Fibroblast of peridontal ligament (primary cell): Measurements from ENCODE around the gene VPS39.

ENCODE experiments used
- DNase-seq: peaks from one replicate; pipeline ENCODE4 v3.0.0-alpha.2; 2010; ENCODE audit errors: extremely low read depth

VPS39 gene

GRCh38 chr15:42130246-42130986, 77.7 kb downstream of the VPS39 start:
- no peak for DNase-seq

GRCh38 chr15:42129364-42129763, 78.7 kb downstream of the VPS39 start:
- DNase-seq = no peak

DNA sequence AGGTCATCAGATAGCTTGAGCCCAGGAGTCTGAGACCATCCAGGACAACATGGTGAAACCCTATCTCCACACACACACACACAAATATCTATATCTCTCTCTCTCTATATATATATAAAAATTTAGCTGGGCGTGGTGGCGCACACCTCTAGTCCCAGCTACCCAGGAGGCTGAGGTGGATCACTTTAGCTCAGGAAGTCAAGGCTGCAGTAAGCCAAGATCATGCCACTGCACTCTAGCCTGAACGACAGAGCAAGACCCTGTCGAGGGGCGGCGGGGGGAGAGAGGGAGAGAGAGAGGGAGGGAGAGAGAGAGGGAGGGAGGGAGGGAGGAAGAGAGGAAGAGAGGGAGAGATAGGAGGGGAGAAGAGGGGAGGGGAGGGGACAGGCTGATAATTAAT, 79.6 kb downstream of the VPS39 start:
- DNase-seq = no peak

DNA sequence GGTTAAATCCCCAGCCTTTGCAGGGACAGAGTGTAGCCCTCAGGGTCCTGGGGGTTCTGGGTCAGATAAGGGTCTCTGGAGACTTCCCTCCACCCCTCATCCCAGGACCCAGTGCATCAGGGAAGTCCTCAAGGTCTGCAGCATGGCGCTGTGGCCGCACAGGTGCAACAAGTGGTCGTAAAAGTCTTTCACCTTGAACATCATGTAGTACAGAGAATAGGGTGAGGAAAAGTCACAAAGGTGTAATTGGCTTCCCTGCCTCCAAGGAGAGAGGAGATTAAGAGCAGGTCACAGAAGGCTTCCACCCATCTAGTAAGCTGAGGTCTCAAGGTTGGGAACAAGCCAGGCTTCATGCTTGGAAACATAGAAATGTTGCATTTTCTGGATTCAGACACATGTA, 84.6 kb downstream of the VPS39 start:
- no peak for DNase-seq

- DNase-seq = no peak
These were observed 86.4 kb downstream of the VPS39 start for GRCh38 chr15:42121682-42122081.

GRCh38 chr15:42121021-42121420, 87.1 kb downstream of the VPS39 start:
- no peak for DNase-seq

GRCh38 chr15:42120285-42120684, 87.8 kb downstream of the VPS39 start:
- DNase-seq = no peak

DNA sequence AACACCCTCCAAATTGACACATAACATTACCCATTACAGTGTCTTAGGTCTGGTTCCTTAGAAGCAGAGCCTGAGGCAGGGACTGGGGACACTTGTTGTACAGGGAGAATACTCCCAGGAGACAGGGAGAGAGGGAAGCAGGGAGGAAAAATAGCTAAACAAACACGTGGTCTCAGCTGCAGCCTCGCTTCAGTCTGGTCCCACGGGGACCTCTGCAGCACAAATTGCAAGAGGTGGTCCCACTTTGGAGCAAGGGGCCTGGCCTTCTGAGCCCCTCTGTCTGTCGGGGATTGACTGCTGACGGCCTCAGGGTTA, 88.7 kb downstream of the VPS39 start:
- DNase-seq = no peak

- no peak for DNase-seq
These were observed 89.3 kb downstream of the VPS39 start for GRCh38 chr15:42118650-42119445.

DNA sequence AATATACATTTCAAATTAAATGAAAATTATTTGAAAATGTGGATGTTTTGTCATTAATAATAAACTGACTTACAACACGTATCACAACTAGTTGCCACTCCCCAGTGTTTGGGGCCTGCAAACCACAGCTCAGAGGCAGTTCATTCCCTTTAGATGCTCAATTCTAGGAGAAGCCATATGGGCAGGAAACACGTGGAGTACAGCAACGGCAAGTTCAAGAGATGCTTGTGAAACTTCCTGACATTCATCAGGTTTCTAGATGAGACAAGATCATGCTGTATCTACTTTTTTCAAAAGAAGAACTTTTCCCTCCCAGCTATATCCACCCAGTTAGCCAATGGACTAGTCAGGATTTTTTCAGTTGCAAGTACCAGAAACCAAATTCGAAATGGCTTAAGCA, 96.2 kb downstream of the VPS39 start:
- no peak for DNase-seq

- DNase-seq = no peak
These were observed 97.7 kb downstream of the VPS39 start for GRCh38 chr15:42110367-42110766.

DNA sequence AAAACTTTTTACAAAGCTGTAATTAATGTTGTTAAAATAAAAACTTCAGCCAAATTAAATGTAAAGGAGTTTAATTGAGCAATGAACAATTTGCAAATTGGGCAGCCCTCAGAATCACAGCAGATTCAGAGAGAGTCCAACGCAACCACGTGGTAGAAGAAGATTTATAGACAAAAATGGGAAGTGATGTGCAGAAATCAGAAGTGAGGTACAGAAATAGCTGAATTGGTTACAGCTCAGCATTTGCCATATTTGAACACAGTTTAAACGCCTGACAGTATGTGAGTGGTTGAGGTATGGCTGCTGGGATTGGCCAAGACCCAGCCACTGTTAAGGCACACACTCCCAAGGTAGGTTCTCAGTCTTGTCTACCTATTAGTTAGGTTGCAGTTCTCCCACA, 99.3 kb downstream of the VPS39 start:
- DNase-seq = no peak
